Spleen (tissue), 7 donors: Measurements from ENCODE around the gene LRIG1.

ENCODE experiments used
- CTCF ChIP-seq, 11 experiments: fragments of 200-600 bp in 7 of 11; fragments of 450-650 bp in 4 of 11; sonication (generic) in 4 of 11; IDR thresholded peaks in 8 of 11; conservative IDR thresholded peaks in 3 of 11; 1 replicate in 7 of 11; 2 replicates in 4 of 11; pipeline versions ENCODE4 v1.4.0 to v1.8.0; 2016 to 2021; ENCODE audit warnings: antibody characterized with exemption in 11 of 11, inconsistent platforms in 4 of 11, mild to moderate bottlenecking in 1 of 11
- POLR2A ChIP-seq, 3 donors: fragments of 450-650 bp; IDR thresholded peaks; one replicate each; pipeline ENCODE4 v1.5.1; 2017; ENCODE audit warnings: antibody characterized with exemption in 3 of 3, mild to moderate bottlenecking in 1 of 3
- donor health status: DM: no; HTN: no; CAD: no; lungs with moderate emphysema.
- donor health status: DM: no; HTN: no; CAD: no.
- donor health status: DM: no; HTN: no; CAD: no.

DNA sequence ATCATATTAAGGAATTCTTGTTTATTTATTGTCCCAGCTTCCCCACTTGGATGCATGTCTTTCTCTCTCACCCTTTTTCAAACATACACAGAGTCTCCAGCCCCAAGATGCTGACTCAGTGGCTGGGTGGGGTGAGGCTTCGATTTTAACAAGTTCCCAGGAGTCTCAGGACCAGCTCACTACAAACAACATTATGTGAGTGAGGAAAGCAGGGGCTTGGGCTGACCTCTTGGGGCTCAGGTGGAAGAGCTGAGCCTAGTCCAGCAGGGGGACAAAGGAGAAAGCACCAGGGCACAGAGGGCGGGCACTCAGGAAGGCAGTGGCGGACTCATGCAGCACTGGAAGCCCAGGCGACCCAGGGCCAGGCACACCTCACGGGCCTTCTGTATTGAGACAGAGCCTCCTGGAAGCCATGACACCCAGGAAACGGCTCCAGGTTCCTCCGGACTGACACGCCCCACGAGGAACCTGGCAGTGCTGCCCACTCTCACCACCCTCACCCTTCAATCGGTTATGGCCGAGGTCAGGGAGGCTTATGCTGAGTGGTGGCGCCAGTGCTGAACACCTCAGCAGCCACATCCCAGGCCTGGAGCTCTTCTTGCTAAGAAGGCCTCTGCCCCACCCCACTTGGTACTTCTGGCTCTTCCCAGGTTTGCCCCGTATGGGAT, 97.4 kb downstream of the LRIG1 start:
- TF ChIP-seq CTCF (IDR thresholded peaks at IDR 0.05 in 8 of 11, conservative IDR thresholded peaks at IDR 0.05 in 3 of 11) = no peak
- TF ChIP-seq POLR2A (IDR thresholded peaks at IDR 0.05) = no peak
